Measurements from ENCODE around the gene RNF223. TPM values are rescaled to one million over a fixed set of nuclear protein-coding genes. Genes with fewer than 3 reads are reported as not detected.

The RNF223 gene
- total RNA-seq, 1 experiment from 2014 or later = not detected

DNA sequence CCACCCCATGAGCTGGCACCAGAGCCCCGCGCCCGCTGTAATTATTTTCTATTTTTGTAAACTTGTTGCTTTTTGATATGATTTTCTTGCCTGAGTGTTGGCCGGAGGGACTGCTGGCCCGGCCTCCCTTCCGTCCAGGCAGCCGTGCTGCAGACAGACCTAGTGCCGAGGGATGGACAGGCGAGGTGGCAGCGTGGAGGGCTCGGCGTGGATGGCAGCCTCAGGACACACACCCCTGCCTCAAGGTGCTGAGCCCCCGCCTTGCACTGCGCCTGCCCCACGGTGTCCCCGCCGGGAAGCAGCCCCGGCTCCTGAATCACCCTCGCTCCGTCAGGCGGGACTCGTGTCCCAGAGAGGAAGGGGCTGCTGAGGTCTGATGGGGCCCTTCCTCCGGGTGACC, 19.1 kb downstream of the RNF223 start:
- Histone ChIP-seq H3K9me3 (ENCODE audit: low read length) (no peaks in the 10 kb centered on the region), H3K79me2 (ENCODE audit: low read length) (no peaks in the 10 kb centered on the region), H3K27me3 (ENCODE audit: low read length) (no peaks in the 10 kb centered on the region), H3K36me3 (ENCODE audit: insufficient read depth, low read length) (no peaks in the 10 kb centered on the region), H2AFZ (ENCODE audit: low read length) (no peak overlapping the region), H3K4me2 (ENCODE audit: low read depth, low read length, poor library complexity, severe bottlenecking) (no peak overlapping the region), H3K4me1 (ENCODE audit: low read length) (peaks cover 10% of the 10 kb centered on the region), H3K9ac (ENCODE audit: low read length) (no peak overlapping the region), H4K20me1 (ENCODE audit: insufficient read depth, low read depth, low read length) (peaks cover 9% of the 10 kb centered on the region; the same call in 1 of the 2 replicates), H3K27ac (ENCODE audit: low read length) (no peak overlapping the region), H3K4me3 (ENCODE audit: low read length) (no peak overlapping the region), H3K9me2 (replicated peaks; ENCODE audit: insufficient read depth, low read length) (no peaks in the 10 kb centered on the region)
- DNase-seq = no peak

DNA sequence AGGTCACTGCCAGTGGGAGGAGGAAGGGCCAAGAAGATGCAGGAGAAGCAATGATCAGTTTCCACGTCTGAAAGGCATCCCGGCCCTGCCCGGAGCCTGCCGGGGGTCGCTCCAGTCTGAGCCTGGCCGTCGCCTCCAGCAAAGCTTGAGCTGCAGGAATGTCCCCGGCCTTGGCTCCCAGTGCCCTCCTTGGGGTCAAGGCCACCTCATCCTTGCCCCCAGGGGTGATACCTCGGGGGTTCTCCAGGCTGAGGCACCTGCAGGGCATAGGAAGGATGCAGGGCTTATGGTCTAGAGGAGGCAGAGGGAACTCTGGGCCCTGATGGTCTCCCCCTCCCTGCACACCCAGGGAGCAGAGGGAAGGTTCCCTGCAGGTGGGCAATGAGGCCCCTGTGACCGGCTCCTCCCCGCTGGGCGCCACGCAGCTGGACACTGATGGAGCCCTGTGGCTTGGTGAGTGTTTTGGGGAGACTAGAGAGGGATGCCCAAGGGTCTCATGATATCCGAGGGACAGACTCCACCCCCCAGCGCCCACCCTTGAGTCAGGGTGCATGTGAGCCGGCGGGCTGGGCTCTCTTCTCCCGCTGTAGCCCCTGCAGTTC, 19.9 kb downstream of the RNF223 start:
- Histone ChIP-seq H3K9ac (ENCODE audit: low read length) (no peak overlapping the region), H3K36me3 (ENCODE audit: insufficient read depth, low read length) (no peaks in the 10 kb centered on the region), H3K9me2 (replicated peaks; ENCODE audit: insufficient read depth, low read length) (no peaks in the 10 kb centered on the region), H3K4me2 (ENCODE audit: low read depth, low read length, poor library complexity, severe bottlenecking) (no peak overlapping the region), H3K9me3 (ENCODE audit: low read length) (no peaks in the 10 kb centered on the region), H2AFZ (ENCODE audit: low read length) (no peak overlapping the region), H3K79me2 (ENCODE audit: low read length) (no peaks in the 10 kb centered on the region), H3K4me1 (ENCODE audit: low read length) (peaks cover 6% of the 10 kb centered on the region), H3K4me3 (ENCODE audit: low read length) (no peak overlapping the region), H3K27ac (ENCODE audit: low read length) (no peak overlapping the region), H4K20me1 (ENCODE audit: insufficient read depth, low read depth, low read length) (peaks cover 9% of the 10 kb centered on the region; the same call in 1 of the 2 replicates), H3K27me3 (ENCODE audit: low read length) (no peaks in the 10 kb centered on the region)
- DNase-seq = no peak

DNA sequence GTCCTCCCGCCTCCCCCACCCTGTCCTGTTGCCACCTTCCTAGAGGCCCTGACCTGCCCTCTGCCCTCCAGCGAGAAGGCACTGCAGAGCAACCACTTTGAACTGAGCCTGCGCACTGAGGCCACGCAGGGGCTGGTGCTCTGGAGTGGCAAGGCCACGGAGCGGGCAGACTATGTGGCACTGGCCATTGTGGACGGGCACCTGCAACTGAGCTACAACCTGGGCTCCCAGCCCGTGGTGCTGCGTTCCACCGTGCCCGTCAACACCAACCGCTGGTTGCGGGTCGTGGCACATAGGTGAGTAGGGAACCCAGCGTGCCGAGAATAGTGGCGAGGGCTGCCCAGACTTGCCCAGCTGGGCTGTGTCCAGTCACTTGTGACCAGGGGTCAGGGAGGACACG, 20.4 kb downstream of the RNF223 start:
- no peak overlapping the region for H2AFZ ChIP-seq (ENCODE audit: low read length)
- no peaks in the 10 kb centered on the region for H3K9me2 ChIP-seq (replicated peaks; ENCODE audit: insufficient read depth, low read length)
- no peak overlapping the region for H3K4me3 ChIP-seq (ENCODE audit: low read length)
- H3K27ac ChIP-seq (ENCODE audit: low read length) = no peak overlapping the region
- H3K4me2 ChIP-seq (ENCODE audit: low read depth, low read length, poor library complexity, severe bottlenecking) = no peak overlapping the region
- H3K9ac ChIP-seq (ENCODE audit: low read length) = no peak overlapping the region
- no peak for DNase-seq
- no peaks in the 10 kb centered on the region for H3K36me3 ChIP-seq (ENCODE audit: insufficient read depth, low read length)
- peaks cover 5% of the 10 kb centered on the region; the same call in 1 of the 2 replicates for H4K20me1 ChIP-seq (ENCODE audit: insufficient read depth, low read depth, low read length)
- H3K4me1 ChIP-seq (ENCODE audit: low read length) = peaks cover 1% of the 10 kb centered on the region
- no peaks in the 10 kb centered on the region for H3K79me2 ChIP-seq (ENCODE audit: low read length)
- no peaks in the 10 kb centered on the region for H3K9me3 ChIP-seq (ENCODE audit: low read length)
- H3K27me3 ChIP-seq (ENCODE audit: low read length) = no peaks in the 10 kb centered on the region

DNA sequence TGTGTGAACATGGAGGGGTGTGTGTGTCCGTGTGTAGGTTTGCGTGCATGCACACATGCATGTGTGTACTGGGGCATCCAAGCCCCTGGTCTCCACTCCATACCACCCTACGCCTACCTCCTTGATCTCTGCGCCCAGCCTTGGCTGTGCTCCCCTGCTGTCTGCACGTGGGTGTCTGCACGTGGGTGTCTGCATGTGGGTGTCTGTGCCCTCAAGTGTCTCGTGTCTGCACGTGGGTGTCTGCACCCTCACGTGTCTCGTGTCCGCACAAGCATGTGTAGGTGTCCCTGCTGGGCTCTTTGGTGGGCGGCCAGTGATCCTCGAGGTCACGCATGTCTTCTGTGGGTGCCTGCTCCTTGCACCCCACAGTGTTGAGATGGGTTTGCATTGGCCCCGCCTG, 21.1 kb downstream of the RNF223 start:
- Histone ChIP-seq H3K4me1 (ENCODE audit: low read length) (no peaks in the 10 kb centered on the region; the same call in 1 of the 2 replicates), H3K27ac (ENCODE audit: low read length) (no peak overlapping the region), H3K27me3 (ENCODE audit: low read length) (no peaks in the 10 kb centered on the region), H4K20me1 (ENCODE audit: insufficient read depth, low read depth, low read length) (0 out of 2 replicates have a peak, but pooled peaks cover 4% of the 10 kb centered on the region), H3K9ac (ENCODE audit: low read length) (no peak overlapping the region), H3K4me2 (ENCODE audit: low read depth, low read length, poor library complexity, severe bottlenecking) (no peak overlapping the region), H3K36me3 (ENCODE audit: insufficient read depth, low read length) (no peaks in the 10 kb centered on the region), H3K9me3 (ENCODE audit: low read length) (no peaks in the 10 kb centered on the region), H3K4me3 (ENCODE audit: low read length) (no peak overlapping the region), H2AFZ (ENCODE audit: low read length) (no peak overlapping the region), H3K79me2 (ENCODE audit: low read length) (no peaks in the 10 kb centered on the region), H3K9me2 (replicated peaks; ENCODE audit: insufficient read depth, low read length) (no peaks in the 10 kb centered on the region)
- no peak for DNase-seq

- Histone ChIP-seq H3K4me1 (ENCODE audit: low read length) (no peaks in the 10 kb centered on the region), H3K9me2 (replicated peaks; ENCODE audit: insufficient read depth, low read length) (no peaks in the 10 kb centered on the region), H3K4me2 (ENCODE audit: low read depth, low read length, poor library complexity, severe bottlenecking) (no peak overlapping the region), H3K79me2 (ENCODE audit: low read length) (no peaks in the 10 kb centered on the region), H3K9me3 (ENCODE audit: low read length) (no peaks in the 10 kb centered on the region), H3K4me3 (ENCODE audit: low read length) (no peak overlapping the region), H3K9ac (ENCODE audit: low read length) (no peak overlapping the region), H3K27me3 (ENCODE audit: low read length) (no peaks in the 10 kb centered on the region), H3K27ac (ENCODE audit: low read length) (no peak overlapping the region), H3K36me3 (ENCODE audit: insufficient read depth, low read length) (no peaks in the 10 kb centered on the region), H2AFZ (ENCODE audit: low read length) (no peak overlapping the region), H4K20me1 (ENCODE audit: insufficient read depth, low read depth, low read length) (0 out of 2 replicates have a peak, but pooled peaks cover 4% of the 10 kb centered on the region)
- no peak for DNase-seq
Measured at GRCh38 chr1:1052003-1052840, 21.9 kb downstream of the RNF223 start.

- Histone ChIP-seq H3K4me1 (ENCODE audit: low read length) (no peaks in the 10 kb centered on the region), H3K9me3 (ENCODE audit: low read length) (no peaks in the 10 kb centered on the region), H4K20me1 (ENCODE audit: insufficient read depth, low read depth, low read length) (0 out of 2 replicates have a peak, but pooled peaks cover 4% of the 10 kb centered on the region), H3K36me3 (ENCODE audit: insufficient read depth, low read length) (no peaks in the 10 kb centered on the region), H3K27ac (ENCODE audit: low read length) (no peak overlapping the region), H2AFZ (ENCODE audit: low read length) (no peak overlapping the region), H3K4me3 (ENCODE audit: low read length) (no peak overlapping the region), H3K4me2 (ENCODE audit: low read depth, low read length, poor library complexity, severe bottlenecking) (no peak overlapping the region), H3K79me2 (ENCODE audit: low read length) (no peaks in the 10 kb centered on the region), H3K9me2 (replicated peaks; ENCODE audit: insufficient read depth, low read length) (no peaks in the 10 kb centered on the region), H3K9ac (ENCODE audit: low read length) (no peak overlapping the region), H3K27me3 (ENCODE audit: low read length) (no peaks in the 10 kb centered on the region)
- no peak for DNase-seq
Measured at GRCh38 chr1:1051127-1051810, 22.8 kb downstream of the RNF223 start.

DNA sequence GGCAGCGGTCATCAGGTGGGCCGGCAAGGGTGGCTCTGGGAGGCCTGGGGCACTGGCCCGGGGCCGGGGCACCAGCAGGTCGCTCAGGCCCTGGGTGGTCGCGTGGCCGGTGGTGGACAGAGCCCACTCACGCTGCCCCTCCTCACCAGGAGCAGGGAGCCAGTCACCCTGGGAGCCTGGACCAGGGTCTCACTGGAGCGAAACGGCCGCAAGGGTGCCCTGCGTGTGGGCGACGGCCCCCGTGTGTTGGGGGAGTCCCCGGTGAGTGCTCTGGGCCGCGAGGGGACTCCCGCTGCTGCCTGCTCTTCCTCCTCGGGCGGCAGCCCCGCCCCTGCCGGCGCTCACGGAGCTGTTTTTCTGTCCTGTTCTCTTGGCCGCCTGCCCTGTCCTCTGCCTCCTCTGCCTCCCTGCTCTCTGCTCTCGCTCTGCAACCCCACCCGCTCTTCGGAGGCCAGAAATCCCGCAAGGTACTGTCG, 23.5 kb downstream of the RNF223 start:
- H3K4me1 ChIP-seq (ENCODE audit: low read length) = no peaks in the 10 kb centered on the region
- H3K79me2 ChIP-seq (ENCODE audit: low read length) = no peaks in the 10 kb centered on the region
- H3K9me3 ChIP-seq (ENCODE audit: low read length) = no peaks in the 10 kb centered on the region
- H3K4me3 ChIP-seq (ENCODE audit: low read length) = no peak overlapping the region
- no peak for DNase-seq
- H2AFZ ChIP-seq (ENCODE audit: low read length) = no peak overlapping the region
- no peak overlapping the region for H3K27ac ChIP-seq (ENCODE audit: low read length)
- no peaks in the 10 kb centered on the region for H3K9me2 ChIP-seq (replicated peaks; ENCODE audit: insufficient read depth, low read length)
- H3K4me2 ChIP-seq (ENCODE audit: low read depth, low read length, poor library complexity, severe bottlenecking) = no peak overlapping the region
- H3K36me3 ChIP-seq (ENCODE audit: insufficient read depth, low read length) = no peaks in the 10 kb centered on the region
- H3K27me3 ChIP-seq (ENCODE audit: low read length) = no peaks in the 10 kb centered on the region
- no peak overlapping the region for H3K9ac ChIP-seq (ENCODE audit: low read length)
- 0 out of 2 replicates have a peak, but pooled peaks cover 4% of the 10 kb centered on the region for H4K20me1 ChIP-seq (ENCODE audit: insufficient read depth, low read depth, low read length)
